GM18867 (cell line): ENCODE data around the gene RAB5IF.

ENCODE experiments used
- ATAC-seq: cut with Tn5 transposase; IDR thresholded peaks from one replicate; pipeline ENCODE4 v1.9.1; 2021; ENCODE audit warnings: mild to moderate bottlenecking, moderate library complexity; ENCODE audit not compliant: unreplicated experiment

RAB5IF gene

DNA sequence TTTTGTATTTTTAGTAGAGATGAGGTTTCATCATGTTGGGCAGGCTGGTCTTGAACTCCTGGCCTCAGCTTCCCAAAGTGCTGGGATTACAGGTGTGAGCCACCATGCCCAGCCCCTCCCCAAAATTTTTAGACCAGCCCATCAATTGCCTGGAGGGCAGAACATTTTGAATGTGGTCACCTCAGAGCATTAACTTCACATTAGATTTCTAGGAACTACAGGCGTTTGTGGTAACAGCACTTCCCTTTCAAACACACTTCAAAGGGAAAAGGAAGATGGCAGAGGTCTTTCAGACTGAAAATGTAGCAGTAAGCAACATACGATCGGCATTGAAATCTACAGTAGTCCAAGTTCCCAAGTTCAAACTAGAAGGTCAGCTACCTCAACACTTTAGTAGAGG, 52.7 kb downstream of the RAB5IF start:
- no peak for ATAC-seq
